HG03097 (cell line): ENCODE measurements around the gene ELOVL2.
"Not testable (repeated sequence)": the region's sequence is repeated elsewhere in the genome, so short reads cannot be mapped to it uniquely, and the experiment has no call there.

Experiments
- ATAC-seq: cut with Tn5 transposase; IDR thresholded peaks from one replicate; pipeline ENCODE4 v1.9.1; 2021; ENCODE audit not compliant: unreplicated experiment, low FRiP score

The ELOVL2 gene

GRCh38 chr6:11025921-11026635, 18.0 kb downstream of the ELOVL2 start:
- no peak for ATAC-seq

DNA sequence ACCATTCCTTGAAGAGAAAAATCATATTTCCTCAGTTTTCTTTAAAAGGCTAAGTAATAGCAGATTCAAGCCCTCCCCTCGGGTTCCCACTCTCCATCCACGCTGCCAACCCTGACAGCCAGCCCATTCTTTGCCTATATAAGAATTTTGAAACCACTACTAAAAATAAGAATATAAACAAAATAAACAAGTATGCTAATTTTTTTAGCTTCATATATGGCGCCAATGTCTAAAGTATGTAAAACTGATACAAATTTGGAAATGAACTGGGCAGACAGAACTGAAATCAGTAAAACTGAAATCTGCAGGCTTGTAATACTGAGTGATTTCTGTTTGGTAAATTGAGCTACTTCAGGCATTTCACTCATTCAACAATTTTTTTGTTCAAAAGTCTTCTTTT, 19.0 kb downstream of the ELOVL2 start:
- ATAC-seq: no peak

- no peak for ATAC-seq
Measured at GRCh38 chr6:11023032-11023431, 21.1 kb downstream of the ELOVL2 start.

DNA sequence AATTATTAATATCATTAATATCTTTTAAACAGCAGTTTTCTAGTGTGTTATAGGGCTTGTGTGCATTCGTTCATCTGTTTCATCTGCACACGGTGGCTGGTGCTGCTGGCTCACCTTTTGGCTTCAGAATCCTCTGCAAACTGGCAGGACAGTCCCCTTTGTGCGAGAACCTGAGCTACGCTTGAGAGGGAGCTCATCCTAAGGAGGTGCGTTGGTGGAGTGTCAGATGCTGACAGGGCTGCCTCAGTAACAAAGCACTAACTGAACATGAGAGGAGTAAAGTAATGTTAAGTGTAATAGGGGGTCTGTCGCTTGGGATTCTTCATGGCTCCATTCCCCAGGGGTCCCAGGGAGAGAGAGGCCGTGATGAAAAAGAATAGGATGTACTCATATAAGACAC, 22.4 kb downstream of the ELOVL2 start:
- no peak for ATAC-seq

GRCh38 chr6:11021003-11021402, 23.1 kb downstream of the ELOVL2 start:
- ATAC-seq: no peak

- ATAC-seq: no peak
Measured at GRCh38 chr6:11018225-11018624, 25.9 kb downstream of the ELOVL2 start.

GRCh38 chr6:11017090-11017489, 27.0 kb downstream of the ELOVL2 start:
- ATAC-seq: no peak

- no peak for ATAC-seq
Measured at GRCh38 chr6:11016452-11016851, 27.7 kb downstream of the ELOVL2 start.

- no peak for ATAC-seq
Measured at GRCh38 chr6:11015102-11015501, 29.0 kb downstream of the ELOVL2 start.

DNA sequence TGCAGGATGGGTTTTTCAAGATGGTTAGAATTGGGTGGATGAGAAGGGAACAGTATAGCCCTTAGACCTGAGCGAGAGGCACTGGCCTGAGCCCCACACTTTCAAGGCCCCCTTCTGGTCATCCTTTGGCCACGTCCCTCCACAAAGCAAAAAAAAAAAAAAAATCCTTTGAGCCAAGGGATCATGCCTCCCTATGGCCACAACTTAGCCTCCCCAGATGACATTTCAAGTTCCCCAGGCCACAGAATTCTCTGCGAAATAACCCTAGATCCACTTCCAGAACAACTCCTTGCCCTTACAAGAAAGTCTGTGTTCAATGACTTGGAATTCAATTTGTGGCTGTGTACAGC, 30.4 kb downstream of the ELOVL2 start:
- ATAC-seq: no peak

DNA sequence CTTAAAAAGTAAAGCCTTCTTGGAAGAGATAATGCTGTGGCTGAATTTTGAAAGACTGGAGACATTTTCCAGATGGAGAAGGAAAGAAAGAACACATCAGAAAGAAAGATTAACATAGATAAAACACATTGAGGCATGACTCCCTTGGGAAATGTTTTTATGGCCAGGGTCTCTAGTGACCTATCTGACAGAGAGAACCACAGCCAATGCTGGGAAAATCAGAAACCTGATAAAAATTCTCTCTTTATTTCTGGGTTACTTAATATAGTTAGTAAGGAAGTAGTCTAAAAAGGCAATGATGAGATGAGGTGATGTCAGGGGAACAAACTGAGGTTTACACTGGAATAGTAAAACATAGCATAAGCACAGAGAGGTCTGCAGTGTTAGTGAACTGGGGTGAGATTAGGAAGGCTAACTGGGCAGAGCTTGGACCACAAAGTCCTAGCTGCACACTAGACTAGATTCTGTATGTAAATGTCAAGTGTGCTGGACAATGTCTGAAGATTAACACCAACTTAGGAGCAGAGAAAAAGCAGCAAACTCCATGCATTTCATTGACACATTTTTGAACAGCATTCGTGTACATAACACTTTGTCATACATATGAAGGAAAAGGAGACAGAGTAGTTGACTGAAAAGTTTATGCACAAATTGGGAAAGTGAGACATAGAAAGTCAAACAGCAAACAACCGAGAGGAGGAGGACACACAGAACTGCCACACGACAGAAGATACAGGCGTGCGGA, 31.0 kb downstream of the ELOVL2 start:
- no peak for ATAC-seq

GRCh38 chr6:11012295-11012754, 31.8 kb downstream of the ELOVL2 start:
- no peak for ATAC-seq

DNA sequence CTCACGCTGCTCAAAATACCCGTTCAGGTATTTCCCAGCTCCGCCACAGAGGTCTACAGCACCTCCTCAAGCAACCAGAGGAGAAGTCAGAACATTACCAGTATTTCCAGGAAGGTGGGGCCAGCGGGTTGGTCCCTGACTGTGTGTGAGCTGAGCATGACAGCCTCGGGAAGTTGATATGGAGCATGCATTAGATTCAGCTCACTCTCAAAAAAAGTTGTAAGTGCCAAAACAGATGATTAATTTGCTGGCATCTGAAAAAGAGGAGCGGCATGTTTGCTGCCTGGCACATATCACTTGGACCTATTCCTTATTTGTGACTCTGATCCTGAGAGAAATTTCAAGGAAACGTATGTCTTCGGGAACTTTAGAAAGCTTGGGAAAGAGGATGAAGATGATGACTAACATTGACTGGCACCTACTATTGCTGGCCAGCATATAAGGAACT, 32.3 kb downstream of the ELOVL2 start:
- no peak for ATAC-seq

- ATAC-seq: no peak
Measured at GRCh38 chr6:11009353-11009752, 34.8 kb downstream of the ELOVL2 start.

- no peak for ATAC-seq
Measured at GRCh38 chr6:11008821-11009220, 35.3 kb downstream of the ELOVL2 start.

GRCh38 chr6:11007715-11008608, 36.1 kb downstream of the ELOVL2 start:
- no peak for ATAC-seq

- no peak for ATAC-seq
Measured at GRCh38 chr6:11006061-11006460, 38.0 kb downstream of the ELOVL2 start.

DNA sequence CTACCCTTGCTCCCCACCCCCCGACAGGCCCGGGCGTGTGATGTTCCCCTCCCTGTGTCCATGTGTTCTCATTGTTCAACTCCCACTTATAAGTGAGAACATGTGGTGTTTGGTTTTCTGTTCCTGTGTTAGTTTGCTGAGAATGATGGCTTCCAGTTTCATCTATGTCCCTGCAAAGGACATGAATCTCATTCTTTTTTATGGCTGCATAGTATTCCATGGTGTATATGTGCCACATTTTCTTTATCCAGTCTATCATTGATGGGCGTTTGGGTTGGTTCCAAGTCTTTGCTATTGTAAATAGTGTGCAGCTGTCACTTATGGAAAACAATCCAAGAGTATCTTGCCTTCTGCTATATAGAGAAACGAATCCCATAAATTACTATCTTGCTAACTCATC, 40.8 kb downstream of the ELOVL2 start:
- ATAC-seq: not testable (repeated sequence)

GRCh38 chr6:11002176-11002575, 41.9 kb downstream of the ELOVL2 start:
- no peak for ATAC-seq

- ATAC-seq: no peak
Measured at GRCh38 chr6:10999994-11000393, 44.1 kb downstream of the ELOVL2 start.

DNA sequence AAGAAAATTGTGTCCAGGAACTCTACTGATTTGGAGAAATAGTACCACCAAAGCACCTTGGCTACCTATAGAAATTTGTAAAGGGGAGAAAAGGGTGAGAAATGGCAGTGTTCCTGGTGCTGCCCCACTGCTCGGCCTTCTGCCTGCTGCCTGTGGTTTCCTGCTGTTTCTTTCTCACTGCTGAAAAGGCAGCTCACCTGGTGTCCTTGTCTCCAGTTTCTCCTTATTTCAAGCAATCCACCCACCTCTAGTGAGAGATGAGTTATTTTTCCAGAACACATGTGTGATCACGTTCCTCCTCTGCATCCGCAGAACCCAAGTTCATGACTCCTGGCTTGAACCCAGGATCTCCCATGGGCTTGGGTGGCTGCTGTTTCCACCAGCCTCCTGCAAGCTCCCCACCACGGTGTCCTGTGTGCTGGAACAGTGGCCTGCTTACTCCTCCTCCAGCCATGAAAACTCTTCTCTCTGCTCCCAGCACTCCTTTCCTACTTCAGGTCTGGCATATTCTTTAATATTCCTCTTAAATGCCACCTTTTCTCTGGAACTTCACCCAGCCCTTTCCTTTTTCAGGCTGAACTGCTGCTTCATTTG, 48.9 kb downstream of the ELOVL2 start:
- no peak for ATAC-seq
